Measurements from ENCODE around the gene KRTAP12-4.

Gene KRTAP12-4, protein sequence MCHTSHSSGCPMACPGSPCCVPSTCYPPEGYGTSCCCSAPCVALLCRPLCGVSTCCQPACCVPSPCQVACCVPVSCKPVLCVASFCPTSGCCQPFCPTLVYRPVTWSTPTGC
- long read RNA-seq = 0 reads

DNA sequence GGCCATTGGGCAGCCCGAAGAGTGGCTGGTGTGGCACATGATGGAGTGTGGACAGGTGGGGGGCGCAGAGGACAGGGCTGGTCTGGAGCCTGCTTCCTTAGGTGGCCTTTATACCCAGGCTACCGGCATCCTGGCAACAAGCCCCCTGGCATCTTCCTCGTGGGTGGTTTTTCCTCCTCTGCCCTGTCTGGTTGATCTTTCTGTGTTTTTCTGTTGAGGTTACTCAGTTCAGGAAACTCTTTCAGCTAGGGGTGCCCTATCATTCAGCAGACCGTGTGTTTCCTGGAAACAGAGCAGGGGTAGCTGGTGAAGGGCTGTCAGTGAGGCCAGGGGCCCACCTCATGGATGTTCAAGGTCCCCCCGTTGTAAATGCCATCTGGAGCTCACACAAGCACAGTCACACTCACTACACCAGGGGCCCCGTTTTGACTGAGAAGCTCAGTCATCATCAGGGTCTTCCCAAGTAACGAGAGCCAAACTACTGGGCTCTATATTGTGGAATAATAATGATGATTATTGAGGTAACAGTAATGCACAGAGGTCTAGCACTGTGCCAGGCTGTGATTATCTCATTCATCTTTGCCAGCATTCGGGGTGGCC lies at the start of gene KRTAP12-4:
Gene KRTAP12-4 (minus strand): TSS at position 84 of the 600 bp plus-strand sequence. CDS start 45 bp downstream, at position 39.
- no peak within 1 kb of the TSS for H3K4me3 ChIP-seq (replicated peaks; ENCODE audit: insufficient read depth, low read length)
- H3K27ac ChIP-seq (replicated peaks) = no peak within 1 kb of the TSS
- no peak for DNase-seq (ENCODE audit: low read depth in 1 of 2, low spot score in 1 of 2)
- TF ChIP-seq, protein P1, sequence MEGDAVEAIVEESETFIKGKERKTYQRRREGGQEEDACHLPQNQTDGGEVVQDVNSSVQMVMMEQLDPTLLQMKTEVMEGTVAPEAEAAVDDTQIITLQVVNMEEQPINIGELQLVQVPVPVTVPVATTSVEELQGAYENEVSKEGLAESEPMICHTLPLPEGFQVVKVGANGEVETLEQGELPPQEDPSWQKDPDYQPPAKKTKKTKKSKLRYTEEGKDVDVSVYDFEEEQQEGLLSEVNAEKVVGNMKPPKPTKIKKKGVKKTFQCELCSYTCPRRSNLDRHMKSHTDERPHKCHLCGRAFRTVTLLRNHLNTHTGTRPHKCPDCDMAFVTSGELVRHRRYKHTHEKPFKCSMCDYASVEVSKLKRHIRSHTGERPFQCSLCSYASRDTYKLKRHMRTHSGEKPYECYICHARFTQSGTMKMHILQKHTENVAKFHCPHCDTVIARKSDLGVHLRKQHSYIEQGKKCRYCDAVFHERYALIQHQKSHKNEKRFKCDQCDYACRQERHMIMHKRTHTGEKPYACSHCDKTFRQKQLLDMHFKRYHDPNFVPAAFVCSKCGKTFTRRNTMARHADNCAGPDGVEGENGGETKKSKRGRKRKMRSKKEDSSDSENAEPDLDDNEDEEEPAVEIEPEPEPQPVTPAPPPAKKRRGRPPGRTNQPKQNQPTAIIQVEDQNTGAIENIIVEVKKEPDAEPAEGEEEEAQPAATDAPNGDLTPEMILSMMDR (IDR thresholded peaks at IDR 0.05; ENCODE audit: insufficient read depth, low read length) = no peak
- TF ChIP-seq SPI1 (IDR thresholded peaks at IDR 0.05; ENCODE audit: borderline replicate concordance, low read depth) = no peak
- TF ChIP-seq POLR2AphosphoS5 (IDR thresholded peaks at IDR 0.05; ENCODE audit: low read depth) = no peak
- TF ChIP-seq, protein P2, sequence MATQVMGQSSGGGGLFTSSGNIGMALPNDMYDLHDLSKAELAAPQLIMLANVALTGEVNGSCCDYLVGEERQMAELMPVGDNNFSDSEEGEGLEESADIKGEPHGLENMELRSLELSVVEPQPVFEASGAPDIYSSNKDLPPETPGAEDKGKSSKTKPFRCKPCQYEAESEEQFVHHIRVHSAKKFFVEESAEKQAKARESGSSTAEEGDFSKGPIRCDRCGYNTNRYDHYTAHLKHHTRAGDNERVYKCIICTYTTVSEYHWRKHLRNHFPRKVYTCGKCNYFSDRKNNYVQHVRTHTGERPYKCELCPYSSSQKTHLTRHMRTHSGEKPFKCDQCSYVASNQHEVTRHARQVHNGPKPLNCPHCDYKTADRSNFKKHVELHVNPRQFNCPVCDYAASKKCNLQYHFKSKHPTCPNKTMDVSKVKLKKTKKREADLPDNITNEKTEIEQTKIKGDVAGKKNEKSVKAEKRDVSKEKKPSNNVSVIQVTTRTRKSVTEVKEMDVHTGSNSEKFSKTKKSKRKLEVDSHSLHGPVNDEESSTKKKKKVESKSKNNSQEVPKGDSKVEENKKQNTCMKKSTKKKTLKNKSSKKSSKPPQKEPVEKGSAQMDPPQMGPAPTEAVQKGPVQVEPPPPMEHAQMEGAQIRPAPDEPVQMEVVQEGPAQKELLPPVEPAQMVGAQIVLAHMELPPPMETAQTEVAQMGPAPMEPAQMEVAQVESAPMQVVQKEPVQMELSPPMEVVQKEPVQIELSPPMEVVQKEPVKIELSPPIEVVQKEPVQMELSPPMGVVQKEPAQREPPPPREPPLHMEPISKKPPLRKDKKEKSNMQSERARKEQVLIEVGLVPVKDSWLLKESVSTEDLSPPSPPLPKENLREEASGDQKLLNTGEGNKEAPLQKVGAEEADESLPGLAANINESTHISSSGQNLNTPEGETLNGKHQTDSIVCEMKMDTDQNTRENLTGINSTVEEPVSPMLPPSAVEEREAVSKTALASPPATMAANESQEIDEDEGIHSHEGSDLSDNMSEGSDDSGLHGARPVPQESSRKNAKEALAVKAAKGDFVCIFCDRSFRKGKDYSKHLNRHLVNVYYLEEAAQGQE (IDR thresholded peaks at IDR 0.05; ENCODE audit: insufficient replicate concordance, low read depth) = no peak
- TF ChIP-seq GABPA (IDR thresholded peaks at IDR 0.05; ENCODE audit: low read depth) = no peak
- no peaks in the 10 kb centered on the region for H3K27me3 ChIP-seq (ENCODE audit: insufficient read depth, poor library complexity, severe bottlenecking)

DNA sequence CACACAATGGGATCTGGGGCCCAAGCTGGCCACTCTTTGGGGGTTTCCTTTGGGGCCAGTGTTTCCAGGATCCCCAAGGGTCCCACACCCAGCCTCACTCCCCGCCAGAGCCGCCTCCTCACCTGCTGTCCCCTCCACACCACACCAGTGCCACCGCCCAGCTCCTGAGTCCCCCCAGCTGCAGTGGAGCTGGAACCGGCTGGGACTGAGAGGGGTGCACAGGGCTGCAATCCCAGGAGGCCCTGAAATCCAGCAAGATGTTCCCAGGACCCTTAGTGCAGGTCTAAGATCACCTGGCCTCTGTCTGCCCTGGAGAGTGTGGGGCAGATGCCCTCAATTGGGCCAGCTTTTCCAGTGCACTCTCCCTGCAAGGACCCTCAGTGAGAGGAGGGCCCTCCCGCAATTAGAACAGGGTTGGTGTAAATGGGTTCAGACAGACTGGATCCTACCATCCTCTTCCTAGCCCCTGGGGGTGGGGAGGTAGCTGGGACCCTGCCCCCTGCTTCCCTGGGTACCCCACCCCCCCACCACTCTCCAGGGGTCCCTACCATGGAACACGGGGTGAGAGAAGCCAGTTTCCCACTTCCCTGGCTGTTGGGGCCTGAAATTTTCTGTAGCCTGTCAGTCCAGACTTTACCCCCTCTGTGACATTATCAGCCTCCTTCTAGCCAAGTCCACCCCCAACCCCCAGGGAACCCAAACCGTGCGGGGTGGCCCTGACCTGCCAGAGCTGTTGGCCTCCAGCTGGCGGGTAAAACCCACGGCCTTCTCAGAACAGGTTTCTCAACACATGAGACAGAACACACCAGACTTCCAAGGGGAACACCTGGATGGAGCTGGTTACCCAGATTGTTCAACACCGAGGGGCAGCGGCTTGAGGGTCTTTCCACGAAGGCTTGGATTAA lies 49.5 kb upstream of the KRTAP12-4 start:
- Histone ChIP-seq H3K27me3 (ENCODE audit: insufficient read depth, poor library complexity, severe bottlenecking) (peaks cover 36% of the 10 kb centered on the region), H3K27ac (replicated peaks) (no peak overlapping the region), H3K4me3 (replicated peaks; ENCODE audit: insufficient read depth, low read length) (no peak overlapping the region)
- TF ChIP-seq POLR2AphosphoS5 (IDR thresholded peaks at IDR 0.05; ENCODE audit: low read depth) (no peak), GABPA (IDR thresholded peaks at IDR 0.05; ENCODE audit: low read depth) (no peak), SPI1 (IDR thresholded peaks at IDR 0.05; ENCODE audit: borderline replicate concordance, low read depth) (no peak)
- TF ChIP-seq, protein P2 (IDR thresholded peaks at IDR 0.05; ENCODE audit: insufficient replicate concordance, low read depth) = no peak
- TF ChIP-seq, protein P1 (IDR thresholded peaks at IDR 0.05; ENCODE audit: insufficient read depth, low read length) = no peak
- no peak for DNase-seq (ENCODE audit: low read depth in 1 of 2, low spot score in 1 of 2)

- no peak for DNase-seq (ENCODE audit: low read depth in 1 of 2, low spot score in 1 of 2)
- Histone ChIP-seq H3K27ac (replicated peaks) (no peak overlapping the region), H3K4me3 (replicated peaks; ENCODE audit: insufficient read depth, low read length) (no peak overlapping the region), H3K27me3 (ENCODE audit: insufficient read depth, poor library complexity, severe bottlenecking) (peaks cover 34% of the 10 kb centered on the region)
- TF ChIP-seq GABPA (IDR thresholded peaks at IDR 0.05; ENCODE audit: low read depth) (no peak), POLR2AphosphoS5 (IDR thresholded peaks at IDR 0.05; ENCODE audit: low read depth) (no peak), SPI1 (IDR thresholded peaks at IDR 0.05; ENCODE audit: borderline replicate concordance, low read depth) (no peak)
- TF ChIP-seq, protein P1 (IDR thresholded peaks at IDR 0.05; ENCODE audit: insufficient read depth, low read length) = no peak
- TF ChIP-seq, protein P2 (IDR thresholded peaks at IDR 0.05; ENCODE audit: insufficient replicate concordance, low read depth) = no peak
Measured at GRCh38 chr21:44702973-44703730, 48.7 kb upstream of the KRTAP12-4 start.

Data from HL-60 (cell line).